ENCODE data around the gene LDLR. TPM values are rescaled to one million over a fixed set of nuclear protein-coding genes. Genes with fewer than 3 reads are reported as not detected.

Gene LDLR
- total RNA-seq, 3 donors from 2014 or later (not counting 1 experiment from before 2014, with no cell fraction given), result 84.7 to 172 (median 112) TPM

GRCh38 chr19:11173516-11174155 is 84.4 kb downstream of the LDLR start:
- no peaks in the 10 kb centered on the region for H3K27me3 ChIP-seq (ENCODE audit: control insufficient read depth, insufficient read depth, low read length)
- no peaks in the 10 kb centered on the region for H3K9me3 ChIP-seq (ENCODE audit: control insufficient read depth, insufficient read depth, low read length)
- no peak for DNase-seq
- TF ChIP-seq CTCF (IDR thresholded peaks at IDR 0.05), result no peak
- H3K36me3 ChIP-seq (ENCODE audit: control insufficient read depth, insufficient read depth, low read length), result no peaks in the 10 kb centered on the region
- no peak overlapping the region for H3K4me3 Mint-ChIP-seq
- no peak overlapping the region for H3K27ac ChIP-seq (ENCODE audit: low read length)
- H3K4me1 Mint-ChIP-seq, result no peaks in the 10 kb centered on the region
- ATAC-seq, result no peak
- 76% methylated on average over 8 of the region's 8 CpGs for WGBS (ENCODE audit: insufficient coverage)
- no peaks in the 10 kb centered on the region for H3K4me1 ChIP-seq (ENCODE audit: control insufficient read depth, insufficient read depth, low read length)
- intact Hi-C loops (cut with micrococcal nuclease), result no loop called here
- no peaks in the 10 kb centered on the region for H3K36me3 Mint-ChIP-seq
- no peak overlapping the region for H3K27ac Mint-ChIP-seq
- H3K9me3 Mint-ChIP-seq, result no peaks in the 10 kb centered on the region
- H3K4me3 ChIP-seq (ENCODE audit: low read length), result no peak overlapping the region
- no peaks in the 10 kb centered on the region for H3K27me3 Mint-ChIP-seq (ENCODE audit: low read depth in 2 of 2)

- Mint-ChIP-seq H3K4me1 (no peaks in the 10 kb centered on the region), H3K27me3 (ENCODE audit: low read depth in 2 of 2) (no peaks in the 10 kb centered on the region), H3K27ac (no peak overlapping the region), H3K9me3 (no peaks in the 10 kb centered on the region), H3K4me3 (no peak overlapping the region), H3K36me3 (no peaks in the 10 kb centered on the region)
- Histone ChIP-seq H3K27ac (ENCODE audit: low read length) (no peak overlapping the region), H3K36me3 (ENCODE audit: control insufficient read depth, insufficient read depth, low read length) (no peaks in the 10 kb centered on the region), H3K27me3 (ENCODE audit: control insufficient read depth, insufficient read depth, low read length) (no peaks in the 10 kb centered on the region), H3K9me3 (ENCODE audit: control insufficient read depth, insufficient read depth, low read length) (no peaks in the 10 kb centered on the region), H3K4me3 (ENCODE audit: low read length) (no peak overlapping the region), H3K4me1 (ENCODE audit: control insufficient read depth, insufficient read depth, low read length) (no peaks in the 10 kb centered on the region)
- 97% methylated on average over 27 of the region's 27 CpGs for WGBS (ENCODE audit: insufficient coverage)
- ATAC-seq (no peak), DNase-seq (no peak)
- TF ChIP-seq CTCF (IDR thresholded peaks at IDR 0.05), result no peak
- intact Hi-C loops (cut with micrococcal nuclease), result no loop called here
Observed at GRCh38 chr19:11174336-11174735, 85.1 kb downstream of the LDLR start.

- H3K4me3 Mint-ChIP-seq, result no peak overlapping the region
- Histone ChIP-seq H3K4me1 (ENCODE audit: control insufficient read depth, insufficient read depth, low read length) (no peaks in the 10 kb centered on the region), H3K4me3 (ENCODE audit: low read length) (no peak overlapping the region), H3K27ac (ENCODE audit: low read length) (no peak overlapping the region), H3K27me3 (ENCODE audit: control insufficient read depth, insufficient read depth, low read length) (no peaks in the 10 kb centered on the region), H3K36me3 (ENCODE audit: control insufficient read depth, insufficient read depth, low read length) (no peaks in the 10 kb centered on the region), H3K9me3 (ENCODE audit: control insufficient read depth, insufficient read depth, low read length) (no peaks in the 10 kb centered on the region)
- no peak for DNase-seq
- H3K9me3 Mint-ChIP-seq, result no peaks in the 10 kb centered on the region
- WGBS (ENCODE audit: insufficient coverage), result 93% methylated on average over 7 of the region's 7 CpGs
- H3K36me3 Mint-ChIP-seq, result no peaks in the 10 kb centered on the region
- intact Hi-C loops (cut with micrococcal nuclease), result no loop called here
- H3K27ac Mint-ChIP-seq, result no peak overlapping the region
- no peak for ATAC-seq
- TF ChIP-seq CTCF (IDR thresholded peaks at IDR 0.05), result no peak
- no peaks in the 10 kb centered on the region for H3K4me1 Mint-ChIP-seq
- H3K27me3 Mint-ChIP-seq (ENCODE audit: low read depth in 2 of 2), result no peaks in the 10 kb centered on the region
Observed at GRCh38 chr19:11175920-11176319, 86.7 kb downstream of the LDLR start.
